ENCODE measurements around the gene CSF1R. TPM values are rescaled to one million over a fixed set of nuclear protein-coding genes. Genes with fewer than 3 reads are reported as not detected.

CSF1R gene
- total RNA-seq (2022; extraction: Qiagen RNA extraction): 0.10 to 0.20 TPM (median 0.18 TPM) in 5 replicates

GRCh38 chr5:150085950-150086715, at the start of gene CSF1R:
CSF1R (minus strand) TSS chr5:150086554; CDS start chr5:150086427, 127 bp downstream.

Other genes starting within 250 kb of the CSF1R start
- 0.20 to 0.43 TPM (median 0.25 TPM) in 5 replicates for gene PDE6A, start 141.8 kb downstream of the CSF1R start, total RNA-seq (2022; extraction: Qiagen RNA extraction)
- gene SLC26A2, start 125.8 kb downstream of the CSF1R start, total RNA-seq (2022; extraction: Qiagen RNA extraction): 44.5 to 67.9 TPM (median 59.0 TPM) in 5 replicates
- gene TIGD6, start 85.9 kb downstream of the CSF1R start, total RNA-seq (2022; extraction: Qiagen RNA extraction): 4.5 to 6.1 TPM (median 4.9 TPM) in 5 replicates
- gene HMGXB3, start 85.8 kb downstream of the CSF1R start, total RNA-seq (2022; extraction: Qiagen RNA extraction): 33.1 to 34.7 TPM (median 33.9 TPM) in 5 replicates
- gene PDGFRB, start 69.3 kb upstream of the CSF1R start, total RNA-seq (2022; extraction: Qiagen RNA extraction): 0.16 to 0.56 TPM (median 0.22 TPM) in 5 replicates
- not detected in 5 replicates for gene CDX1, start 80.2 kb upstream of the CSF1R start, total RNA-seq (2022; extraction: Qiagen RNA extraction)
- 0.05 TPM in 1 of 5 replicates, not detected in the others for gene SLC6A7, start 103.5 kb upstream of the CSF1R start, total RNA-seq (2022; extraction: Qiagen RNA extraction)
- 0.75 to 1.0 TPM (median 0.80 TPM) in 5 replicates for gene CAMK2A, start 203.2 kb upstream of the CSF1R start, total RNA-seq (2022; extraction: Qiagen RNA extraction)
- gene ARSI, start 216.4 kb upstream of the CSF1R start, total RNA-seq (2022; extraction: Qiagen RNA extraction): 26.6 to 42.1 TPM (median 38.1 TPM) in 5 replicates